Fibroblast of pulmonary artery (primary cell): ENCODE data around the gene HBS1L.

Experiments
- DNase-seq: peaks from one replicate; pipeline ENCODE4 v3.0.0-alpha.2; 2010; ENCODE audit warnings: low read depth
- H3K4me3 ChIP-seq: replicated peaks from 2 replicates; pipeline ENCODE4 v1.5.1; 2011; ENCODE audit warnings: low read depth, mild to moderate bottlenecking, control low read depth, low read length, moderate library complexity
- CTCF ChIP-seq: IDR thresholded peaks from 2 replicates; pipeline ENCODE4 v1.5.1; 2011; ENCODE audit warnings: mild to moderate bottlenecking, control low read depth, low read length, inconsistent platforms; ENCODE audit errors: missing control alignments

HBS1L gene

GRCh38 chr6:135054569-135055498 lies at the start of gene HBS1L:
HBS1L (minus strand) TSS chr6:135054822; CDS start chr6:135054691, 131 bp downstream.
- no peak for TF ChIP-seq CTCF
- peak within 1 kb of the TSS; percentile 96 for H3K4me3 ChIP-seq
- DNase-seq: peak; percentile 99

- no peak for TF ChIP-seq CTCF
- no peak overlapping the region for H3K4me3 ChIP-seq
- DNase-seq: no peak
These were observed 49.6 kb upstream of the HBS1L start for GRCh38 chr6:135104199-135104598.

GRCh38 chr6:135102191-135102590 lies 47.6 kb upstream of the HBS1L start:
- no peak for TF ChIP-seq CTCF
- DNase-seq: no peak
- H3K4me3 ChIP-seq: no peak overlapping the region

- no peak for TF ChIP-seq CTCF
- H3K4me3 ChIP-seq: no peak overlapping the region
- no peak for DNase-seq
These were observed 42.5 kb upstream of the HBS1L start for GRCh38 chr6:135097172-135097571.

GRCh38 chr6:135096403-135097130 lies 41.9 kb upstream of the HBS1L start:
- DNase-seq: no peak
- H3K4me3 ChIP-seq: no peak overlapping the region
- no peak for TF ChIP-seq CTCF

GRCh38 chr6:135095716-135096115 lies 41.1 kb upstream of the HBS1L start:
- no peak for TF ChIP-seq CTCF
- DNase-seq: no peak
- no peak overlapping the region for H3K4me3 ChIP-seq
